ENCODE results near the gene COPB1.

DNA sequence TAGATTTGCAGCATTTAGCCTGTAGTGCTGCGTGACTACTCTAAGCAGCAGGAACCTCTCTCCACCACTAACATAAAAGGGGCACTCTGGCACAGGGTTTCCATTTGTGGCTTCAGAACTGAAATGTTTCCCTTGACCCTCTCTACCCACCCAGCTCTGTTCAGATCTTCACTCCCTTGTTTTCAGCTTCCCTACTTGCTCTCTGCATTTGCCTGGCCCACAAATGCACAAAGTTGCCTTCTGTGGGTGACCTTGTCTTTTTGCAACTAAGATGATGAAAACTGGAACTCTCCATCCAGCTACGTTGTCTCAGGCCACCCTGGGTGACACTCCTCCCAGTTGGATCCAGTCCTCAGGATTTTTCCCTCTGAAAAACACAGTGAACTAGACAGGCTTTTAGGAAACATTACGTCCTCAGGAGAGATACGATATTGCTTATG is 40.4 kb upstream of the COPB1 start:
- TF ChIP-seq, protein P1, sequence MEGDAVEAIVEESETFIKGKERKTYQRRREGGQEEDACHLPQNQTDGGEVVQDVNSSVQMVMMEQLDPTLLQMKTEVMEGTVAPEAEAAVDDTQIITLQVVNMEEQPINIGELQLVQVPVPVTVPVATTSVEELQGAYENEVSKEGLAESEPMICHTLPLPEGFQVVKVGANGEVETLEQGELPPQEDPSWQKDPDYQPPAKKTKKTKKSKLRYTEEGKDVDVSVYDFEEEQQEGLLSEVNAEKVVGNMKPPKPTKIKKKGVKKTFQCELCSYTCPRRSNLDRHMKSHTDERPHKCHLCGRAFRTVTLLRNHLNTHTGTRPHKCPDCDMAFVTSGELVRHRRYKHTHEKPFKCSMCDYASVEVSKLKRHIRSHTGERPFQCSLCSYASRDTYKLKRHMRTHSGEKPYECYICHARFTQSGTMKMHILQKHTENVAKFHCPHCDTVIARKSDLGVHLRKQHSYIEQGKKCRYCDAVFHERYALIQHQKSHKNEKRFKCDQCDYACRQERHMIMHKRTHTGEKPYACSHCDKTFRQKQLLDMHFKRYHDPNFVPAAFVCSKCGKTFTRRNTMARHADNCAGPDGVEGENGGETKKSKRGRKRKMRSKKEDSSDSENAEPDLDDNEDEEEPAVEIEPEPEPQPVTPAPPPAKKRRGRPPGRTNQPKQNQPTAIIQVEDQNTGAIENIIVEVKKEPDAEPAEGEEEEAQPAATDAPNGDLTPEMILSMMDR (IDR thresholded peaks at IDR 0.05), result no peak
- TF ChIP-seq POLR2A (IDR thresholded peaks at IDR 0.05; ENCODE audit: low read depth) (no peak), POLR2AphosphoS5 (IDR thresholded peaks at IDR 0.05) (no peak)
